GM21737 (cell line): ENCODE results near the gene EDN3.
"Not testable (repeated sequence)": the region's sequence is repeated elsewhere in the genome, so short reads cannot be mapped to it uniquely, and the experiment has no call there.

Source experiments
- ATAC-seq: cut with Tn5 transposase; IDR thresholded peaks from one replicate; pipeline ENCODE4 v1.9.1; 2021; ENCODE audit warnings: mild to moderate bottlenecking, moderate library complexity; ENCODE audit not compliant: unreplicated experiment

EDN3 gene

DNA sequence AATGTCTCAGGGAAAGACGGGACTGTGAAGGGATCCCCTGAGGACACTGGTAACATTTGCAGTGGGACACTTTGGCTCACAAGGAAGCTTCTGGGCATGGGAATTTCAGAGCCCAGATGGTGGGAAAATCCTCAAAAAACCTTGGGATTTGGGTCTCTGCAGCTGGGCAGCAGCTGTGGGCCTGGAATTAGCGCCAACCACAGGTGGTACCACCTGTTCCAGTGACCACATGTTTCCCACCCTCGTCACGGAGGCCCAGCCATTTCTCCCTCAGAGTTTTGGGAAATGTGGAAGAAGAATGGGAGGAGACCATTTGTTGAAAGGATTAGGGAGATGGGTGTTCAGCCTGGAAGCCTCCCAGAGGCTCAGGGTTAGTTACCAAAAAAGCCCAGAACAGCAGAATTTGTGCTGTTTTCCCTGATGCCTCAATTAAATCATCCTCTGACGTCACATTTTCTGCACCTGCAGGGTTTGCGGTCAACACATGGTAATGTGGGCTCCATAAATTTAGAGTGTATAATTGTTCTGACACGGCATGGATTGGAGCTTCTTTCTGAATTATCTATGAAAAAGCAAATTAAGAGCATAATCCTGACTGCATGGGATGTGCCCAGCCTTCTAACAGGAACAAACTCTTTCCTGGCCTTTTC lies 34.4 kb downstream of the EDN3 start:
- ATAC-seq: no peak

DNA sequence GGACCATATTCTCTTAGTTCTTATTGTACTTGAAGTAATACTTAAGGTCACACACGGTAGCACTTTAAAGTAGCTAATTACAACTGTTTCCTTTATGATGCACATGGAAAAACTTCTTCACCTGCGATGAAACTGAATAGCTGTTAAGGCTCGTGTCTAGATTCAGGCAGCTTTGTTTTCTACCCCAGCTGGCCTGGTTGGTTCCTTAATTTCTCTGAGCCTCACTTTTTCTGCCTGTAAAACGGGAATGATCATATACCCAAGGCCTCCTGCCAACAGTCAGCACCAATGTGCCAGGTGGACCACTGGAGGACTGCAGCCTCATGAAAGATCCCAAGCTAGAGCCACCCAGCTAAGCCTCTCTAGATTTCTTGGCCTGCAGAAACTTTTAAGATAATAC lies 35.0 kb downstream of the EDN3 start:
- no peak for ATAC-seq

DNA sequence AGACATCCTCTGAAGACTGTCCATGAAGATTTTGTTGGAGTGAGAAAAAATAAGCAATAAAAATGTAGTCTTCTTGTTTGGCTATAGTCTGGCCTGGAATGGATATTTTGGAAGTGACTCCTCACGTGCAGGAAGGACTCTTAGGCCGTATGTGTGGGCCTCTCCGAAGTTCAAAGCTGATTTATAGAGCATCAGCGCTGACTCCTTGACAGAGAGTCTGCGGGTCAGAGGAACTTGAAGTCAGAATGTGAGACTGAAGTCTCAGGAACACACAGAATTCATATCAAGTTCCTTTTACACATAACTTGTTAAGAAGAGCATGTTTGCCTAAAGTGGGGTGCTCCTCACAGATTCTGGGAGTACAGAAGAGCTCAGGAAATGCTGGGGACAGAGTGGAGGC lies 36.1 kb downstream of the EDN3 start:
- ATAC-seq: no peak

- not testable (repeated sequence) for ATAC-seq
Measured at GRCh38 chr20:59338444-59338843, 38.0 kb downstream of the EDN3 start.

DNA sequence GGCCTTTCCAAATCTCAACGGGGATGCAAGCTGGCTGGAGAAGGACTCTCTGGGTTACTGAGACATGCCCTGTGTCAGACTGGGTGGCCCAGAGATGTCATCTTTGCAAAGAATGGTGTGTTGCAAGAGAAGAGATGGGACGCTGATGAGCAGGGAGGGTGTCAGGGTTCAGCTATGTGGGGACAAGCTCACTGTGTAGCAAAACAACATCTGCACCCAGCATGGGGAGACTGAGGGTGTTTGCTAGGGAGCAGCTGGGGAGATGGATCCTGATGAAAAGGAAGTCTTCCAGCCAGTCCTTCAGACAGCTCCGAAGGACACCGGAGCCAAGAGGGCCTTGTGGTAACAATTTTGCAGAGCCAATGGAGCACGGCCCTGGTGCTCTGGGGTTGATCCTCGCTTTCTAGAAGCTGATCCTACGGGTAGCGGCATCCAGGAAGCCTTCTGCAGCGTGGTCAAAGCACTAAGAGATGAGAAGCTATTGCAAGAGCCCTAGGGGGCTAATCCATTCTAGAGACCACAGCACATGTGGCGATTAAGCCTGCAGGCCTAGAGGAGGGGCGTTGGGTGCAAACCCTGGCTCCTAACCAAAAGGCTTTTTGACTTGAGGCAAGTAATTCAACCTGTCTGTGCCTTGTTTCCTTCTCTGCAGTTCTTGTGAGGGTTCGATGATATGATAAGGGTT lies 39.9 kb downstream of the EDN3 start:
- no peak for ATAC-seq

- ATAC-seq: not testable (repeated sequence)
Measured at GRCh38 chr20:59341285-59342022, 41.0 kb downstream of the EDN3 start.

DNA sequence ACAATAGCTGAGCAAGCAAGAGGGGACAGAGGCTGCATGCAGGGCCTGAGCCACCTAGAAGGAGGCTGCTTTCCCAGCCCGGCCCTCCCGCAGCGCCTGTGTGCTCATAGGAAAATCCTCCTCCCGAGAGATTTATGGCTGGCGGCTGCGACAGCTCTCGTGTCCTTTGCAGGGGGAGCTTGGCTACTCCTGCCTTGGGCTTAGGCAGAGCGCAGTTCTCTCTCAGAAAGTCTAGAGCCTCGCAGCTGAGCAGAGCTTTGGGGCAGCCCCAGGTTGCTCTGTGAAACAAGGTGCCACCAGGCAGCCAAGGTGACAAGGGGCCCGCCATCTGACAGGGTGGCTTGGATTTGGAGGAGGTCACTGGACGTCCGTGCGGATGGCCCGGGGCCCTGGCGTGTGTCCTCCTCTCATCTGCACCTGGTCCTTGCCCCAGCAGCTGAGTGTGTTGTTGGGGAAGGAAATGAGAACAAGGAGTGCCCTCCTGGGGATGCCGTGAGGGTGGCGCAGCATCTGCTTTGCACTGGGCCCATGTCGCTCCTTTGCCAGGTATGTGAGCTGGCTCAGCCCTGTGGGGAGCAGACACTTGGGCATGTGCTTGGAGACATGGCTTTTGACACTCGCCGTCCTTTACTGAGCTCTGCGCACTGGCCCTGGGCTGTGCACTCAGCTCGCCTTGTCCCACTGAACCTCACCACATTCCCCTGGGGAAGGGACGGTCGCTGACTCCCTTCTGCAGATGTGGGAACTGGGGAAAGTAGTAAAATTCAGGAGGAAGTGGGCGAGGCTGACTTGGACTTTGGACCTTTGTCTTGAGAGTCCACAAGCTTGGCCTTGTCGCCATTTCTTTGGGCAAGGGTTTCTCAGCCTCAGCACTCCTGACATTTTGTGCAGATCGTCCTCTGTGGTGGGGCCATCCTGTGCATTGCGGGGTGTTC lies 41.9 kb downstream of the EDN3 start:
- ATAC-seq: no peak

DNA sequence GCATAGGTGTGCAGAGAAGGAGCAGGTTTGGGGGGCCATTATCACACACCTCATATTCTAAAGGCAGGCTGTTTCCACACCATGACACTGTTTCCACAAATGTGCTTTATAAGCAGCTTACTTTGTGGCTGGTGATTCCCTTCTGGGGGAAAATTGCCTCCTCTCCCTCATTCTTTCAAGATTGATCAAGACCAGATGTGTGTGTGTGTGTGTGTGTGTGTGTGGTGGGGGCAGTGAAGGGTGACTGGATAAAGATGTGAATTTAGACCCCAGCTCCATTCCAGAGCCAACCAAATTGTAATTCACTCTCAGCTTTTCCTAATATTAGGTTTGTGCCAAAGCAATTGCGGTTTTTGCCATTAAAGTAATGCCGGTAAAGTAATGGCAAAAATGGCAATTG lies 45.6 kb downstream of the EDN3 start:
- ATAC-seq: no peak

DNA sequence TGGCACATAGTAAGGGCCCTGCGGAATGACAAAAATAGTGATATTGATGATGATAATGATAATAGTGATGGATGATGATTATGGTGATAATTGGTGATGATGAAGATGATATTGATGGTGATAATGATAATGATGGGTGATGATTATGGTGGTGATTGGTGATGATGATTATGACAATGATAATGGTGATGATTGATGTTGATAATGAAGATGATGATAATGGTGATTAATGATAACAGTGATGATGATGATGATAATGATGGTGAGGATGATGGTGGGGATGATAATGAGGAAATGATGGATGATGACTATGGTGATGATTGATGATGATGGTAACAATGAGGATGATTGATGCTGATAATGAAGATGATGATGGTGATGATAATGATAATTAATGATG lies 48.9 kb downstream of the EDN3 start:
- no peak for ATAC-seq

GRCh38 chr20:59350330-59351156 lies 50.1 kb downstream of the EDN3 start:
- no peak for ATAC-seq

DNA sequence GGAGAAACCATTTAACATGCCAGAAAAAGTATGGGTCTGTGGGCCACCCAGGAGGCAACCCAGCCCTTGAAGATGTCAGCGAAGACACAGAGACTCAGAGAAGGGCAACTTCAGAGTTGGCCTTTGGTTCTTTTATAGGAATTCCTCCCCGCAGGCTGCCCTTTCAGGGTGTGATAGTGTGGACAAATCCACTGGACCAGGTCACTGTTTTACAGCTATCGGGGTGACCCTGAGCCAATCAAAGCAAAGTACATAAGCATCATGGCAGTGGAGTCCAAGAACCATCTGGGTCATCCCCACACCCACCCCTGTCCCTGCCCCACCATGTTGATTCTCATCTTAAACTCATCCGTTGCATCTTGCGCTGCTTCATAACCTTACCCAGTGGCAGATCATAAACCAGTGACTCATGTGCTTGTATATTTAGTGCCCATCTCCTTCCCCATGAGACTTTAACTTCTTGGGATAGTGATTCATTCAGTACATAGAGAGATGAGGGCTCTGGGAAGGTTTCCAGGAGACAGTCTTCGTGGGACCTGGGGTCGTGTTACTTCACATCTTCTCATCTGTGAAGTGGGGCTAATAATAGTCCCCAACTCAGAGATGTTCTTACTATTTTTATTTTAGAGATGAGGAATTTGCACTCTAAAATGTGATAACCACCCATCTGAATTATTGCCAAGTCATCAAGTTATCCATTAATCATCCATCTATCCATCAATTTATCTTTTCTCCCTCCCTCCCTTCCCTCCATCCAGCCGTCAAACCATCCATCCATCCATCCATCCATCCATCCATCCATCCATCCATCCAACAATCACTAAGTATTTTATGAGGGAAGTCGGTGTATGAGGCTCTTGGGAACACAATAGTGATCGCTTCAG lies 51.0 kb downstream of the EDN3 start:
- no peak for ATAC-seq

DNA sequence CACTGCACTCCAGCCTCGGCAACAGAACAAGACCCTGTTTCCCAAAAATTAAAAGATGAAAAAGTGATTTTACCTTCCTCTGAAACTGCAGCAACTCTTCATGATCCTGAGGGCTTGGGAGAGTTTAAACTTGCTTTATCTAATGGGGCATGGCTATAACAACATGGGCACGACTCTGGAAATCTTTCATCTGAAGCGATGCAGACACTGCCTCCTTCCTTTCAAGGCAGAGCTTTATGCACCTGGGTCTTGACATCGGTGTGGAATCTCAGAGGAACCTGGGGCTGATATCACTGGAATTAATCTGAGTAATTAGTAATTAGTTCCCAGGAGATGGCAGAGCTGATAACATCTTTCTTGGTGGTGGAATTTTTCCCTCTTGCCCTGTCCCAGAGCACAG lies 52.1 kb downstream of the EDN3 start:
- no peak for ATAC-seq

DNA sequence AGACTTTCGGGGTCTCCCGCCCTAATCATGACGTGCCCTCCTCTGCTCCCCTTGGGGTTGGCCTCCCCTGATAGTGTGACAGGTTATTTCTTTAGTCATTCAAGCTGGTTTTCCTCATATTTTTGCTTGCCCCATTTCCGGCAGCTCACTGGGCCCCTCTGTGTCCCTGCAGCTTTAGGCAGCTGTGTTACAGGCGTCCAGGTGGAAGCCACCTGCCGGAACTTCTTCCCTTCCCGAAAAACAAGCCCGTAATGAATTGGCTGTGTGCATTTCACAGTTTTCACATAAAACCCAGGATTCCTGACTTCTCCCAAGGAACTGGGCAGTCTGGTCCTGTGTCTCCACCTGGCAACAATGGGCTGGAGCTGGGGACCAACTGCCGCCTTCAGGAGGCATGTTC lies 52.6 kb downstream of the EDN3 start:
- ATAC-seq: no peak

DNA sequence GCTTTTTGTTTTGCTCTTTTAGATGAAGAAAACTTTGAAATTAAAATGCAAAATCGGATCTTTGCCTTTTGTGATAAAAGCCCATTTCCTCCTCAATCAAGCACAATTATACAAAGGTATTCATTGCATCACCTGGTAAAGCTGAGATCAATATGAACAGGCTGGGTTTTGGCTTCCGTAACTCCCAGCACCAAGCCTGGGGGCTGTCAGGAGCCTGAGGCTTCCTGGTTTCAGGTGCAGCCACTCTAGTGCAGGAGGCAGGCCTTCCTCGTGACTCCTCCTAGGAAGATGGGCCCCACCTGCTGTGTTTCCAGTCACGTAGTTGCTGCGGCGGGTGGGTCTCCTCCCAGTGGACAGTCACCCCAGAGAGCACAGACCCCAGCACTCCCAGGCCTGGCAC lies 54.0 kb downstream of the EDN3 start:
- ATAC-seq: no peak

- ATAC-seq: no peak
Measured at GRCh38 chr20:59355242-59355641, 54.8 kb downstream of the EDN3 start.

DNA sequence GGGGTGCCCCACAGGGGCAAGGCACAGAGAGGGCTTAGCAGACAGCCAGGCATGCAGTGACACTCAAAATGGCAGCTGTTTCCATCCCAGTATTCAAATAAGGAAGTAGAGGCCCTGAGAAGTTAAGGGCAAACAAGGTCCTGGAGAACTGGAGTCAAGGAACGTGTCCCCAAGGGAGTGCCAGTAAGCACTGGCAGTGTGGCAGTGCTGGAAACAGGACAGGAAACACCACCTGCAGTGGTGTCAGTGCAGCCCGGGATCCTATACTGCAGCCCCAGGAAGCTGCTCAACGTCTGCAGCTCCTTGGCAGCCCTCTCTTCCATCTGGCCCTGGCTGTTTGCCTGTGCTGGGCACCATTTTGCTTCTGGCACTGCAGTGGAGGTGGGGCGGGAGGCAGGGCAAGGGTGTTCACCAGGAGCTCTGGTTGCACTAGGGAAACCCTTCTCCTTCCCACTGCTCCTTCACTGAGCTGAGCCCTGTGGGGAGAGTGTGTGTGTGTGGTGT lies 56.3 kb downstream of the EDN3 start:
- ATAC-seq: no peak

GRCh38 chr20:59358793-59359192 lies 58.4 kb downstream of the EDN3 start:
- ATAC-seq: not testable (repeated sequence)

GRCh38 chr20:59359906-59360725 lies 59.7 kb downstream of the EDN3 start:
- no peak for ATAC-seq
